ENCODE results near the gene ACSM2B.
"Not testable (repeated sequence)": the region's sequence is repeated elsewhere in the genome, so short reads cannot be mapped to it uniquely, and the experiment has no call there.

ACSM2B gene, protein sequence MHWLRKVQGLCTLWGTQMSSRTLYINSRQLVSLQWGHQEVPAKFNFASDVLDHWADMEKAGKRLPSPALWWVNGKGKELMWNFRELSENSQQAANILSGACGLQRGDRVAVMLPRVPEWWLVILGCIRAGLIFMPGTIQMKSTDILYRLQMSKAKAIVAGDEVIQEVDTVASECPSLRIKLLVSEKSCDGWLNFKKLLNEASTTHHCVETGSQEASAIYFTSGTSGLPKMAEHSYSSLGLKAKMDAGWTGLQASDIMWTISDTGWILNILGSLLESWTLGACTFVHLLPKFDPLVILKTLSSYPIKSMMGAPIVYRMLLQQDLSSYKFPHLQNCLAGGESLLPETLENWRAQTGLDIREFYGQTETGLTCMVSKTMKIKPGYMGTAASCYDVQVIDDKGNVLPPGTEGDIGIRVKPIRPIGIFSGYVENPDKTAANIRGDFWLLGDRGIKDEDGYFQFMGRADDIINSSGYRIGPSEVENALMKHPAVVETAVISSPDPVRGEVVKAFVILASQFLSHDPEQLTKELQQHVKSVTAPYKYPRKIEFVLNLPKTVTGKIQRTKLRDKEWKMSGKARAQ

GRCh38 chr16:20576145-20576544, at the start of gene ACSM2B:
TSS of gene ACSM2B (minus strand) at chr16:20576367. CDS start at chr16:20564845, 11,522 bp downstream.
- DNase-seq: not testable (repeated sequence)

- no peak for DNase-seq
Observed at GRCh38 chr16:20624882-20625807, 49.0 kb upstream of the ACSM2B start.

DNA sequence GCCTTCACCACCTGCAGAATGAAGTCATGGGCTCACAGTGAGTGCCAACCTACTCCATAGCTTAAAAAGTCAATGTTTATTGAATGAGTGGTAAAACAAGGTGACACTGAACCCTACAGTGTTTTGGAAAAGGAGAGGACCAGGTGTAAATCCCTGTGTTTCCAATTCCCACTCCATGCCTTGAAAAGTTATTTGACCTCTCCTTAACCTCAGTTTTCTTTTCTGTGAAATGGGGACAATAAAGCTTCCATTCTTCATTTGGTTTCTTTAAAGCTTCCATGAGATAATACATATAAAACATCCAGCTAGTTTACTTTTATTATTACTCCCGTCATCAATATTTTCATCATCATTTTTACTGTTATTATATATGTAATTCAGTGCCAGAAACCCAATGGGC, 48.0 kb upstream of the ACSM2B start:
- DNase-seq: no peak

- DNase-seq: no peak
Observed at GRCh38 chr16:20622498-20622870, 46.3 kb upstream of the ACSM2B start.

GRCh38 chr16:20621406-20621805, 45.2 kb upstream of the ACSM2B start:
- no peak for DNase-seq

DNA sequence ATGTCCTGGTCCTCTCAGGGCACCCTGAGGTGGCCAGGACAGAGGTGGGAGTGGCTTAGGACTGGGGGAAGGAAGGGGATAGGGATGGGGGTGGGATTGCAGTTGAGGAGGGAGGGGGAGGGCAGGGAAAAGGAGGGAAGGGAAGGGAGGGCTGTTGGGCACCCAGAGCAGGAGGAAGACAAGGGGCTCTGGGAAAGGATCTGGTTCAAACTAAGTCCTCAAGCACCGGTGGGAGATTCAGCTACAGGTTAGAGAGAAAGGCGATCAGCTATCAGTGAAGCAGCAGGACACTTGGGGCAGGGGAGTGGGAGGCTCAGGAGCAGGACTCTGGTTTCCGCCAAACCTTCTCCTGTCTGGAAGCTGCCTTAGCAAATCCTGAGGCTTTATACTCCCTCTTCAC, 44.6 kb upstream of the ACSM2B start:
- DNase-seq: no peak

GRCh38 chr16:20620003-20620402, 43.8 kb upstream of the ACSM2B start:
- DNase-seq: no peak

- DNase-seq: no peak
Observed at GRCh38 chr16:20617271-20617670, 41.1 kb upstream of the ACSM2B start.

DNA sequence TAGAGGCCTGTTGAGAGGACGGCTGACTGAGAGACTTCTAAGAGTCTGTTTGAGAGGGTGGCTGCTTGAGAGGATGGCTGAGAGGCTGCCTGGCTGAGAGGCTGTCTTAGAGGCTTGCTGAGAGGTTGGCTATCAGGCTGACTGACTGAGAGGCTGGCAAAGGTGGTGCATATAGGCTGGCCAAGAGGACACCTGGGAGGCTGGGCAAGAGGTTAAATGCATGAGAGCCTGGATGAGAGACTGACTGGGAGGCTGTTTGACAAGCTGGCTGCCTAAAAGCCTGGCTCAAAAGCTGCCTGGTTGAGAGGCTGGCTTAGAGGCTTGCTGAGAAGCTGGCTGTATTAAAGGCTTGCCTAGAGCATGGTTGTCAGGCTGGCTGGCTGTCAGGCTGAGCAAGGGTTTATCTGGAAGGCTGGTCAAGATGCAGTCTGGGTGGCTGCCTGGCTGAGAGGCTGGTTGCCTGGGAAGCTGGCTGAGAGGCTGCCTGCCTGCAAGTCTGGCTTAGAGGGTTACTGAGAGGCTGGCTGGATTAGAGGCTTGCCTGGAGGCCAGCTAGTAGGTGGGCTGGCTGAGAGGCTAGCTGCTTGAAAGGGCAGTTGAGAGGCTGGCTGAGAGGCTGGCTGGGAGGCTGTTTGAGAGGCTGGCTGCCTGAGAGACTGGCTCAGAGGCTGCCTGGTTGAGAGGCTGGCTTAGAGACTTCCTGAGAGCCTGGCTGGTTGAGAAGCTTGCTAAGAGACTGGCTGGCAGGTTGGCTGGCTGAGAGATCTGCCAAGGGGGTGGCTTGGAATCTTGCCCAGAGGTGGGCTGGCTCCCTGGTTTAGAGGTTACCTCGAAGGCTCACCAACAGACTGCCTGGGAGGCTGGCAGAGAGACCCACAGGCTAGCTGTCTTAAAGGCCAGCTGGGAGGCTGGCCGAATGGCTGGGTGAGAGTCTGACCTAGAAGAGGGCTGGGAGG, 38.3 kb upstream of the ACSM2B start:
- DNase-seq: no peak

DNA sequence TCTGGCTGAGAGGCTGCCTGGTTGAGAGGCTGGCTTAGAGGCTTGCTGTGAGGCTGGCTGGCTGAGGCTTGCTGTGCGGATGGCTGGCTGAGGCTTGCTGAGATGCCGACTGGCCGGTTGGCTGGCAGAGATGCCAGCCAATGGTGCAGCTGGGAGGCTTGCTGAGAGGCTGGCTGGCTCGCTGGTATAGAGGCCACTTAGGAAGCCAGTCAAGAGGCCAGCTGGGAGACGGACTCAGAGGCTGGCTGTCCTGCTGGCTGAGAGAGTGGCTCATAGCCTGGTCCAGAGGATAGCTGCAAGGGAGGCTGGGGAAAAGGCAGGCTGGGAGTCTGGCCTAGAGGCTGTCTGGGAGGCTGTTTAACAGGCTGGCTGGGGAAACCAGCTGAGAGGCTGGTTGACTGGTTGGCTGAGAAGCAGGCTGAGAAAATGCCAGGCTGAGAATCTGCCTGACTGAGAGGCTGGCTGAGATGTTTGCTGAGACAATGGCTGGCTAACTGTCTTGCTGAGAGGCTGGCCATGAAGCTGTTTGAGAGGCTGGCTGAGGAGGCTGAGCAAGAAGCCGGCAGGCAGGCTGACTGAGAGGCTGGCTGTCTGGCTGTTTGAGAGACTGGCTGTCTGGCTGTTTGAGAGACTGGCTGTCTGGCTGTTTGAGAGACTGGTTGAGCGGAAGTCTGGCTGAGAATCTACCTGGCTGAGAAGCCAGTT, 37.5 kb upstream of the ACSM2B start:
- no peak for DNase-seq

GRCh38 chr16:20612551-20613480, 36.6 kb upstream of the ACSM2B start:
- DNase-seq: no peak

DNA sequence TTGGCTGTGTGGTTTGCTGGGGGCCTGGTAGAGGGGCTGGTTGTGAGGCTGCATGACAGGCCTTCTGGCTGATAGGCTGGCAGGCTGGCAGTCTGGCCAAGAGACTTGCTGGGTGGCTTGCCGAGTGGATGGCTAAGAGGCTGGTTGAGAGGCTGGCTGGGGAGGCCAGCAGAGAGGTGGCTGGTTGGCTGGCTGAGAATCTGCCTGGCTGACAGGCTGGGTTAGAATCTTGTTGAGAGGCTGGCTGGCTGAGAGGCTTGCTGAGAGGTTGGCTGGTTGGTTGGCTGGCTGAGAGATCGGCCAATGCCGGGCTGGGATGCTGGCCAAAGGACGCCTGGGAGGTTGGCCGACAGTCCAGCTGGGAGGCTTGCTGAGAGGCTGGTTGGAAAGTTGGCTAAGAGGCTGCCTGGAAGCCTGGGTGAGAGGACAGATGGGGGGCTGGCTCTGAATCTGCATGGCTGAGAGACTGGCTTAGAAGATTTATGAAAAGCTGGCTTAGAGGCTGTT, 35.9 kb upstream of the ACSM2B start:
- DNase-seq: no peak

DNA sequence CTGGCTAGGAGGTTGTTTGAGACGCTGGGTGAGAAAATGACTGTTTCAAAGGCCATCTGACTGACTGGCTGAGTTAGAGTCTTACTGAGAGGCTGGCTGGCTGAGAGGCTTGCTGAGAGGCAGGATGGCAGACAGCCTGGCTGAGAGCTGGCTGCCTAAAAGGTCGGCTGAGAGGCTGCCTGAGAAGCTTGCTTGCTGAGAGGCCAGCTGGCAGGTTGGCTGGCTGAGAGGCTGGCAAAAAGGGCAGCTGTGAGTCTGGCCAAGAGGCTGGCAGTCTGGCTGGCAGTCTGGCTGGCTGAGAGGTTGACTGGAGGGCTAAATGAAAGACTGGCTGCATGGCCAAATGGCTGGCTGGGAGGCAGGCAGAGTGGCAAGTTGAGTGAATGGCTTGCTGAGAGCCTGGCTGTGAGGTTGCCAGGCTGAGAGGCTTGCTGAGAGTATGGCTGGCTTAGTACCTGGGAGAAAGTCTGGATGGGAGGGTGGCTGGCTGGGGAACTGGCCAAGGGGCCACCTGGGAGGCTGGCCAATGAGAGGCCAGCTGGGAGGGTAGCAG, 35.3 kb upstream of the ACSM2B start:
- DNase-seq: no peak

- no peak for DNase-seq
Observed at GRCh38 chr16:20610892-20611349, 34.8 kb upstream of the ACSM2B start.

DNA sequence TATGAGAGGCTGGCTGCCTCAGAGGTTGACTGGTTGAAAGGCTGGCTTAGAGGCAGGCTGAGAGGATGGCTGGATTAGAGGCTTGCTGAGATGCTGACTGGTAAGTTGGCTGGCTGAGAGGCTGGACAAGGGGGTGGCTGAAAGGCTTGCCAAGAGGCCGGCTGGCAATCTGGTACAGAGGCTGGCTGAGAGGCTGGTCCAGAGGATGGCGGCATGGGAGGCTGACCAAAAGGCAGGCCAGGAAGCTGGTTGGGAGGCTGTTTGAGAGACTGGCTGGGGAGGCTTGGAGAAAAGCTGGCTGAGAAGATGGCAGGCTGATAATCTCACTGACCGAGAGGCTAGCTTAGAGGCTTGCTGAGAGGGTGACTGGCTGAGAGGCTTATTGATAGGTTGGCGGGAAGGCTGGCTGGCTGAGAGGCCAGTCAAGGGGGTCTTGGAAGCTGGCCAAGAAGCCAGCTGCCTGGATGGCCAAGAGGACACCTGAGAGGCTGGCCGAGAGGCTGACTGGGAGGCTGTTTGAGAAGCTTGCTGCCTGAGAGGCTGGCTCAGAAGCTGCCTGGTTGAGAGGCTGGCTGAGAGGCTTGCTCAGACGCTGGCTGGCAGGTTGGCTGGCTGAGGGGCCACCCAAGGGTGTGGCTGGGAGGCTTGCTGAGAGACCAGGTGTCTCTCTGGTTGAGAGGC, 34.2 kb upstream of the ACSM2B start:
- no peak for DNase-seq

DNA sequence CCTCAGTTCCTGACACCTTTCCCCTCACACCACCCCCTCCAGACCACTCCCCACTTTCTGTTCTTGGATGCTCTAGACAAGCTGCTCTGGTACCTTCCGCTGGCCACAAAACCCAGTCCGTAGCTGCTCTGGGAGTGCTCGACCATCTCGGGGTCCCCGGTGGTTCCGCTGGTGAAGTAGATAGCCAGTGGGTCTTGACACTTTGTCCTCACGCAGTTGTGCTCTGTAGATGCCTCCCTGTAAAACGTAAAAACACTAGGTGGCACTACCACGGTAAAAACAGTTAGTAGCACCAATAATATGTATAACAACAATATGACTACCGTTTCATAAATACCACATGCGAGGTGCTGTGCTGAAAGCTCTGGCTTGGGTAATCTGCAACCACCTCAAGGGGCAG, 26.0 kb upstream of the ACSM2B start:
- not testable (repeated sequence) for DNase-seq

DNA sequence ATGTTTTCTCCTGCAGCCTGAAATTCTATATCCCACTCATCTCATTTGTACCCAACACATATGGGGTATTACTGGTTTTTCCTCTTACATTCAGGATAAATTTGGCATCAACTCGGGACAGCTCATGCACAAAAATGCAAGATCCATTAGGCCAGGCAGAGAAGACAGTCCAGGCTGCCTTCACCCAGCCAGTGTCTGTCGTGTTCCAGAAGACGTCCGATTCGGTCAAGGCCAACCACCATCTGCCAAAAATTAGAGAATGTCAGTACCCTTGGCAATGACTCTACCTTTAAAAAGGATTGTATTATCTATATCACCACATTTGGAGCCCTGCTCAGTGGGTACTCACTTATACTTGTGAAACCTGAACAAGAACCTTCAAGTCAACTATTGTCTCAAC, 23.3 kb upstream of the ACSM2B start:
- not testable (repeated sequence) for DNase-seq

DNA sequence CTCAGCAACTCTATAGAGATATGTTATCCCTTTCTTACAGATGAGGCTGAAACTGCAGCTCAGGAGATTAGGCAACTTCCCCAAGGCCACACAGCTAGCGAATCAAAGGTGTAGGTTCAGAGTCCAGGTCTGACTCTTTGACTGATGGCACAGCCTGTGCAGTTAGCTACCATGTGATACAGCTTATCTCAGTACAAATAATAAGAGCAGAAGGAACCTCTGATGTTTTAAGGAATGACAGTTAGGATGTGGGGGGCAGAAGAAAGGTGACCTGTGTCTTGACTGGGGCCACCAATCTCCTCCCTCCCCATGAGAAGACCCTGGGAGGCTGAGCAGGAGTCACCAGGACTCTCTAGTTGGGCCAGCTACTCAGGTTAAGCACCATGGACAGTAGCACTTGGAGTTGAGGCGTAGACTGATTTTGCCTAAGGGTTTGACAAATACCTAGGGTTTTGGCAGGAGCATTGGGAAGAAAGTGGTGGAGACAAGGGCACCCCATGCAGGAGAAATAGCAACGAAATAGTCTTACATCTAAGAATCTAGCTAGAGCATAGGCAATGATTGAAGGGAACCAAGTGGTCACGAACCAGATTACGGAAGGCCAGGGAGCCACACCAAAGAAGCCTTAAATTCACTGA, 22.8 kb upstream of the ACSM2B start:
- DNase-seq: no peak

DNA sequence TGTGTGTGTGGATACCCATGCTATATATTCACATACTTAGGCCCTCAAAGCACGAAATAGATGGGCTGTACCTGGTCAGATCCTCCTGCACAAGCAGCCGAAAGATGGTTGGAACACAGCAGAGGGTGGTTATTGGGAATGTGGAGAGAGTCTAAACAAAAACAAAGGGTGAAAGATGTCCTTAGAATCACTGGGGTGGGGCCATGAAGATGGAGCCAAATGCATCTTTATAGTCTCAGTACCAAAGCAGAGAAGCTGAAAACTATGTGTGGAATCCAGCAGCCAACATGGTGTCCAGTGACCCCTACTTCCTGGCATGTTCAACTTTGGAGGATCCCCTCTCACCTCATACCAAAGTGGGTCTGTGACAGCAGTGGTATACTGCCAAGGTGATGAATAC, 19.5 kb upstream of the ACSM2B start:
- not testable (repeated sequence) for DNase-seq
